Measurements from ENCODE around the gene PI4K2B.
"Not testable (repeated sequence)": the region's sequence is repeated elsewhere in the genome, so short reads cannot be mapped to it uniquely, and the experiment has no call there.

The PI4K2B gene

GRCh38 chr4:25233737-25234389 lies at the start of gene PI4K2B:
TSS of gene PI4K2B (plus strand) at chr4:25234033. CDS start at chr4:25234164, 131 bp downstream.
- peak; percentile 94 for DNase-seq

DNA sequence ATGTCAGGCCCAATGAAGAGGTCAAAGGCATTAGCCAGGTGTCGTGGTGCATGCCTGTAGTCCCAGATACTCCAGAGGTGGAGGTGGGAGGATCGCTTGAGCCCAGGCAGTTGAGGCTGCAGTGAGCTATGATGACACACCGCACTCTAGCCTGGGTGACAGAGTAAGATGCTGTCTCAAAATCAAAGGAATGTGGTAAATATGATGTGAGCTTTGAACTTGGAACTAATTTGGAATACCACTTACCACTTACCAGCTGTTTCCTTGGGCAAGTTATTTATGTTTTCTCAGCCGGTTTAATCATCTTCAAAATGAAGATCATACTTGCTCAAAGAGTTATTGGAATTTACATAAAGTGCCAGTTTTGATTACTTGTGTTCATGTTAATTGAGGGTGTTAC lies 49.8 kb upstream of the PI4K2B start:
- no peak for DNase-seq

- DNase-seq: no peak
Observed at GRCh38 chr4:25190407-25190806, 43.4 kb upstream of the PI4K2B start.

DNA sequence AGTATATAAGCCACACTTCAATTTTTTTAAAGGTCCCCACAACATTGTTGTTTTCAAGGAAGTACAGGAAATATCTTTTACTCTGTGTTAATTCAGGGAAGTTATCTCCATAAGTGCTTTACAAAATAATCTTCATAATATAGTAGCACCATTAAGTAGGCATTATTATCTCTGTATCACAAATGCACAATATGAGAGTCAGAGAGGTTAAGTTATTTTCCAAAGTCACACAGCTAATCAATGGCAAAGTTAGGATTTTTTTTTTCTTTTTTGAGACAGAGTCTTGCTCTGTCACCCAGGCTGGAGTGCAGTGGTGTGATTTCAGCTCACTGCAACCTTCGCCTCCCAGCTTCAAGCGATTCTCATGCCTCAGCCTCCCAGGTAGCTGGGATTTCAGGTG lies 35.1 kb upstream of the PI4K2B start:
- no peak for DNase-seq

- DNase-seq: no peak
Observed at GRCh38 chr4:25207997-25208396, 25.8 kb upstream of the PI4K2B start.

- DNase-seq: no peak
Observed at GRCh38 chr4:25209702-25210101, 24.1 kb upstream of the PI4K2B start.

GRCh38 chr4:25211721-25212120 lies 22.1 kb upstream of the PI4K2B start:
- DNase-seq: no peak

- DNase-seq: no peak
Observed at GRCh38 chr4:25212822-25213221, 21.0 kb upstream of the PI4K2B start.

DNA sequence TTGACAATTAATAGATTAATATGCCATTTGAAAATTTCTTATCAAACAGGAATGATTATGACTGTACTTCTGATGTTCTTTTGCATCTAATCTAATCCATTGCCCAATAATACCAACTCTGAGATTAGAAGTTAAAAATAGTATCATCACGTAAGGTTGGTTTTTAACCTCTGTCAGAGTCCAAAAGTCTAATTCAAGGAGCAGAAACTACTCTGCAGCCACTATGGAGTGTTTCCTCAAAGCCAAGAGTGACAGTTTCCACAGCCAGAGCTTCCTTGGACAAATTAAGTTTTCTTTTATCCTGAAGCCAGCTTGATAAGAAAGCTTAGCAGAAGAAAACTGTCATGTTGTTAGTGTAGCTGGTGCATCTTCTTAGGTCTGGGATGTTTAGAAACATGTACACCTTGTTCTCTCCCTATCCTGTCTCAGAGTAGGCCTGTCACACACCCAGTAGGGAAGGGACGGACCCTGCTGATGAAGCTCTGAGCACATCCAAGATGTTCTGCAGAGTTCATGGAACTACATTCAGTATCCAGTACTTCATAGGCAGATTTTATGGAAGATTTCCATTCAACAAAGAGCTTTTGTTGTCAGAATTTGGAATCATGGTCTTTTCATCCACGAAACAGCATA lies 20.4 kb upstream of the PI4K2B start:
- DNase-seq: no peak

DNA sequence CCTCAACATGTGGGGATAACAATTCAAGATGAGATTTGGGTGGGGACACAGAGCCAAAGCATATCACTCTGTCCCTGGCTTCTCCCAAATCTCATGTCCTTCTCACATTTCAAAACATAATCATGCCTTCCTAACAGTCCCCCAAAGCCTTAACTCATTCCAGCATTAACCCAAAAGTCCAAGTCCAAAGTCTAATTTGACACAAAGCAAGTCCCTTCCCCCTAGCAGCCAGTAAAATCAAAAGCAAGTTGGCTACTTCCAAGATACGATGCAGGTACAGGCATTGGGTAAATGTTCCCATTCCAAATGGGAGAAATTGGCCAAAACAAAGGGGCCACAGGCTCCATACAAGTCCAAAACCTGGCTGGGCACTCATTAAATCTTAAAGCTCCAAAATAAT lies 19.1 kb upstream of the PI4K2B start:
- not testable (repeated sequence) for DNase-seq

DNA sequence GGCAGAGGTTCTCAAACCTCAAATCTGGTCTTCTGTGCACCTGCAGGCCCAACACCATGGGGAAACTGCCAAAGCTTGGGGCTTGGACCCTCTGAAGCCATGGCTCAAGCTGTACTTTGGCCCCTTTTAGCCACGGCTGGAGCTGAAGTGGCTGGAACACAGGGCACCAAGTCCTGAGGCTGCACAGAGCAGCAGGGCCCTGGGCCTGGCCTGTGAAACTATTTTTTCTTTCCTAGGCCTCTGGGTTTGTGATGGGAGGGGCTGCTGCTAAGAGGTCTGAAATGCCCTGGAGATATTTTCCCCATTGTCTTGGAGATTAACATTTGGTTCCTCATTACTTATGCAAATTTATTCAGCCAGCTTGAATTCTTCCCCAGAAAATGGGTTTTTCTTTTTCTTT lies 18.3 kb upstream of the PI4K2B start:
- no peak for DNase-seq

DNA sequence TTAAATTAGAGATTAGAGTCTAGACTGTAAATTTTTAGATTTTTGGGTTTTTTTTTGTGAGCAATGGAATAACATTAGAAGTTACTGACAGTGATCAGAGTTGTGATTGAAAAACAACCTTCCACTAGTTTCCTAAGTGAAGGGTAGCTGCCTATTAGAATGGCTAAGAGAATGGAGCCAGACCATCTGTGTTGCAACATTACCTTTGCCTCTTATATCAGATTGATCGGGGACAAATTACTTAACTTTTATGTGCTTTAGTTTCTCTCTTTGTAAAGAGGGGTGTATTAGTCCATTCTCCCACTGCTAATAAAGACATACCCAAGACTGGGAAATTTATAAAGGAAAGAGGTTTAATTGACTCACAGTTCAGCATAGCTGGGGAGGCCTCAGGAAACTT lies 12.5 kb upstream of the PI4K2B start:
- no peak for DNase-seq

GRCh38 chr4:25223802-25224375 lies 9.9 kb upstream of the PI4K2B start:
- no peak for DNase-seq

GRCh38 chr4:25229804-25230203 lies 4.0 kb upstream of the PI4K2B start:
- DNase-seq: no peak

GRCh38 chr4:25233194-25233593 lies 639 bp upstream of the PI4K2B start:
- DNase-seq: no peak

GRCh38 chr4:25234390-25235370 lies 847 bp downstream of the PI4K2B start:
- peak; percentile 13 for DNase-seq

- DNase-seq: no peak
Observed at GRCh38 chr4:25235401-25235800, 1.6 kb downstream of the PI4K2B start.

- DNase-seq: not testable (repeated sequence)
Observed at GRCh38 chr4:25236030-25236429, 2.2 kb downstream of the PI4K2B start.

DNA sequence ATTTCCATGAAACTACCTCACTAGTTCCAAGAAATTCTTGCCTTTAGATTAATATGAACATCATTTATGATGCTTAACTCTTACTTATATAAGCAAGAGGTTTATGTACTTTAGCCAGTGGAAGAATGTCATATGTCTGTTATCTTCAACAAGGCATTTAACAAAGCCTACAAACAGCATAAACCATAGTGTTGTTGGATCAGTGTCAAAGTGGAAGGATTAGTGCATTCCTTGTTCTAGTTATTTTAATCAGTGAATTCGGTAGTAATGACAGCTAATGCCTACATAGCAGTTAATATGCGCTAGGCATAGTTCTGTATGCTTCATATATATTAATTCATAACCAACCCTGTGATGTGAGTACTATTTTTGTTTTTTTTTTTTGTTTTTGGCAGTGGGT lies 3.1 kb downstream of the PI4K2B start:
- DNase-seq: no peak

DNA sequence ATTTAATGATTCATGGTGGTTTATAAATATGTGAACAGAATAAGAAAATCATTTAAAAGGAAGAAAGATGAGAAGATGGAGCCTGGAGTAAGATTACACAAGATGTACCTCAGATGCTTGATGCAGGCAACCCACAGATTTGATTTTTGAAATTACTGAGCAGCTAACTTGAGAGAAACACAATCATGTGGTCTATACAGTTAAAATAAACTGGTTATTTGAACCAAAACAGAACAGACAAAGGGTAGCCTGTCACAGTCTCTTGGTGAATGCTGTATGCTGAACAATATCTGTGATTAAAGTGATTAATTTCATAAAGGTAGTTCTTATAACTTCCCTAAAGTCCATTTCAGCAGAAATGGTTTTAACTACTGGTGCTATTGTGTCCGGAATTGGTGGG lies 4.2 kb downstream of the PI4K2B start:
- no peak for DNase-seq

- DNase-seq: not testable (repeated sequence)
Observed at GRCh38 chr4:25239528-25239927, 5.7 kb downstream of the PI4K2B start.

GRCh38 chr4:25240754-25241210 lies 6.9 kb downstream of the PI4K2B start:
- not testable (repeated sequence) for DNase-seq

- DNase-seq: not testable (repeated sequence)
Observed at GRCh38 chr4:25242195-25242594, 8.4 kb downstream of the PI4K2B start.
